ENCODE data around the gene MITF. TPM values are rescaled to one million over a fixed set of nuclear protein-coding genes. Genes with fewer than 3 reads are reported as not detected.

MITF gene
- total RNA-seq, 2 experiments from 2014 or later, result not detected

DNA sequence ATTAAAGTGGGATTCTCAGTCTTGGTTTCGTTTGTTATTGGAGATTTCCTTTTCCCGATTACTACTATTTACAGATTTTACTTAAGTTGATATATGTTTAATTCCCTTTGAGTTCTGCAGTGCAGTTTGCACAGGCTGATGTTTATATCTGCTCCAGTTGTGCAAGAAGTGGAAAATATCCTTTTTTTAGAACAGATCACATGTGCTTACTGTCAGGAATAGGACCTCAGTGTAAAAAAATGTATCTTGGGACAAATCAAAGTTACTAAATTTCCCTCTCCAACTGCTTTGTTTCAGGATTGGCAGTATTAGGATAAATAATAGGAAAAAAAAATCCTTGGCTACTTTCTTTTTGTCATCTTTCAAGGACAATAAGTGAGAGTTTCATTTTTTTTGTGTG lies 6.9 kb downstream of the MITF start:
- Histone ChIP-seq H3K4me1 (ENCODE audit: insufficient read depth, low read length, poor library complexity, severe bottlenecking) (no peaks in the 10 kb centered on the region), H3K36me3 (ENCODE audit: insufficient read depth, low read length) (no peaks in the 10 kb centered on the region), H3K9me3 (ENCODE audit: low read length) (no peaks in the 10 kb centered on the region), H3K4me3 (ENCODE audit: low read depth, low read length, poor library complexity, severe bottlenecking) (no peak overlapping the region), H2AFZ (ENCODE audit: low read length) (no peak overlapping the region), H3K27ac (ENCODE audit: low read depth, low read length, poor library complexity, severe bottlenecking) (no peak overlapping the region), H4K20me1 (ENCODE audit: insufficient read depth, low read length) (no peaks in the 10 kb centered on the region), H3K9me2 (ENCODE audit: insufficient read depth, low read length) (no peaks in the 10 kb centered on the region), H3K79me2 (ENCODE audit: insufficient read depth, low read depth, low read length) (no peaks in the 10 kb centered on the region), H3K4me2 (ENCODE audit: low read length) (no peak overlapping the region)
- BruUV-seq (replicated peaks), result no TSS peak
- DNase-seq (ENCODE audit: low spot score), result no peak
- TF ChIP-seq, protein P1, sequence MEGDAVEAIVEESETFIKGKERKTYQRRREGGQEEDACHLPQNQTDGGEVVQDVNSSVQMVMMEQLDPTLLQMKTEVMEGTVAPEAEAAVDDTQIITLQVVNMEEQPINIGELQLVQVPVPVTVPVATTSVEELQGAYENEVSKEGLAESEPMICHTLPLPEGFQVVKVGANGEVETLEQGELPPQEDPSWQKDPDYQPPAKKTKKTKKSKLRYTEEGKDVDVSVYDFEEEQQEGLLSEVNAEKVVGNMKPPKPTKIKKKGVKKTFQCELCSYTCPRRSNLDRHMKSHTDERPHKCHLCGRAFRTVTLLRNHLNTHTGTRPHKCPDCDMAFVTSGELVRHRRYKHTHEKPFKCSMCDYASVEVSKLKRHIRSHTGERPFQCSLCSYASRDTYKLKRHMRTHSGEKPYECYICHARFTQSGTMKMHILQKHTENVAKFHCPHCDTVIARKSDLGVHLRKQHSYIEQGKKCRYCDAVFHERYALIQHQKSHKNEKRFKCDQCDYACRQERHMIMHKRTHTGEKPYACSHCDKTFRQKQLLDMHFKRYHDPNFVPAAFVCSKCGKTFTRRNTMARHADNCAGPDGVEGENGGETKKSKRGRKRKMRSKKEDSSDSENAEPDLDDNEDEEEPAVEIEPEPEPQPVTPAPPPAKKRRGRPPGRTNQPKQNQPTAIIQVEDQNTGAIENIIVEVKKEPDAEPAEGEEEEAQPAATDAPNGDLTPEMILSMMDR (conservative IDR thresholded peaks at IDR 0.05; ENCODE audit: low read length), result no peak
- no peak for TF ChIP-seq EZH2phosphoT487 (IDR thresholded peaks at IDR 0.05; ENCODE audit: borderline replicate concordance, low read depth, low read length)
- POLR2A ChIA-PET, result no interaction called here
- intact Hi-C loops (cut with micrococcal nuclease; ENCODE audit: unreplicated experiment), result no loop called here
- CTCF ChIA-PET (ENCODE audit: unreplicated experiment), result no interaction called here

DNA sequence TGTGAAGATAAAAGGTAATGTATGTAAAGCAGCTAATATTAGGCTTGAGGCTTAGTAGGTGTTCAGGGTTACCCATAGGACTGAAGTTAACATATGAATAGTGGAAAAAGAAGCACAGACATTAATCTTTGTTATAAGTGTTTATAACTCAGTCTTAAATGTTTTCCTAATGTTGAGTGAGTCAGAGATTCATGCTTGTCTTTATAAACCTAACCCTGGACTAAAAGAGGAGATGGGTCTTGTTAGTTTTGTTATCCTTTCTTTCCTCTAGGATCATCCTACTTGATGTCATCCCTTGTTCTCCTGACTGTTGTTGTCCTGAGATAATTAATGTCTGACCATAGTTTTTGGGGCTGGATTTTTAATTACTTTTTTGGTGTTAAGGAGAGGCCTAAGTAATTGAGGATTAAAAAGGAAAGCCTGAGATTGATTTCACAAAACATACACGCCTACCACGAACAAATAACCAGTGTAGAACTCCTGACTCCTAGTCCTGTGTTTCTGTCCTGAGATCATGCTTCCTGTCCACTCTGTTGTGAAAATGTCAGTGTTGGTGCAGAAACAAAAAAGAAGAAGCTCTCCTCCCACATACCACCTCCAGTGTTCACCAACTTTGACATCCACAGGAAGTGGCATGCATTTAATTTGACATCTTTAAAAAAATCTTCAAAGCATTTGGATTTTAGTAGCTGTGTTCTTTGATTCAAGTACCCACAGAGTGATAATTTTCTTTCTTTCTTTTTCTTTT lies 8.4 kb downstream of the MITF start:
- H3K4me2 ChIP-seq (ENCODE audit: low read length), result no peak overlapping the region
- intact Hi-C loops (cut with micrococcal nuclease; ENCODE audit: unreplicated experiment), result no loop called here
- H3K4me3 ChIP-seq (ENCODE audit: low read depth, low read length, poor library complexity, severe bottlenecking), result no peak overlapping the region
- no peak for TF ChIP-seq EZH2phosphoT487 (IDR thresholded peaks at IDR 0.05; ENCODE audit: borderline replicate concordance, low read depth, low read length)
- no peak overlapping the region for H2AFZ ChIP-seq (ENCODE audit: low read length)
- H4K20me1 ChIP-seq (ENCODE audit: insufficient read depth, low read length), result no peaks in the 10 kb centered on the region
- CTCF ChIA-PET (ENCODE audit: unreplicated experiment), result no interaction called here
- POLR2A ChIA-PET, result no interaction called here
- no peak overlapping the region for H3K27ac ChIP-seq (ENCODE audit: low read depth, low read length, poor library complexity, severe bottlenecking)
- no peaks in the 10 kb centered on the region for H3K79me2 ChIP-seq (ENCODE audit: insufficient read depth, low read depth, low read length)
- no peaks in the 10 kb centered on the region for H3K9me3 ChIP-seq (ENCODE audit: low read length)
- H3K9me2 ChIP-seq (ENCODE audit: insufficient read depth, low read length), result no peaks in the 10 kb centered on the region
- no peaks in the 10 kb centered on the region for H3K36me3 ChIP-seq (ENCODE audit: insufficient read depth, low read length)
- no peaks in the 10 kb centered on the region for H3K4me1 ChIP-seq (ENCODE audit: insufficient read depth, low read length, poor library complexity, severe bottlenecking)
- no TSS peak for BruUV-seq (replicated peaks)
- DNase-seq (ENCODE audit: low spot score), result no peak

DNA sequence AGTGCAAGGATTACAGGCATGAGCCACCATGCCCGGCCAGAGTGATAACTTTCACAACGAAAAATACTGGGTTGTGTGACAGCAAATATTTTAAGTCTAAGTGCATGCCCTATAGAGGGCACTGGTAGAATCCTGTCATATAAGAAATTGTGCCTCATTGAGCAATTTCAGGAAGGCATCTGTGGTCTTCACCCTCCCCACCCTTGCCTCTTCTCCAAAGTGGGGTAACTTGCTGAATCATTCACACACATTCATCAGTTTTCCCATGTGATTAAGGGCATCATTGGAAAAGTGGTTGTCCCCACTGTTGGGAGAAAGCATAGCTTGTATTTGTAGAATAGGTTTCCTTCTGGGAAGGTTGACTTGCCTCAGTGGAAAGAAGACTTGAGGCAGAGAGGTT lies 9.2 kb downstream of the MITF start:
- no peak for TF ChIP-seq EZH2phosphoT487 (IDR thresholded peaks at IDR 0.05; ENCODE audit: borderline replicate concordance, low read depth, low read length)
- TF ChIP-seq, protein P1 (conservative IDR thresholded peaks at IDR 0.05; ENCODE audit: low read length), result no peak
- Histone ChIP-seq H4K20me1 (ENCODE audit: insufficient read depth, low read length) (no peaks in the 10 kb centered on the region), H3K79me2 (ENCODE audit: insufficient read depth, low read depth, low read length) (no peaks in the 10 kb centered on the region), H3K4me2 (ENCODE audit: low read length) (no peak overlapping the region), H2AFZ (ENCODE audit: low read length) (no peak overlapping the region), H3K9me2 (ENCODE audit: insufficient read depth, low read length) (no peaks in the 10 kb centered on the region), H3K4me1 (ENCODE audit: insufficient read depth, low read length, poor library complexity, severe bottlenecking) (no peaks in the 10 kb centered on the region), H3K9me3 (ENCODE audit: low read length) (no peaks in the 10 kb centered on the region), H3K27ac (ENCODE audit: low read depth, low read length, poor library complexity, severe bottlenecking) (no peak overlapping the region), H3K36me3 (ENCODE audit: insufficient read depth, low read length) (no peaks in the 10 kb centered on the region), H3K4me3 (ENCODE audit: low read depth, low read length, poor library complexity, severe bottlenecking) (no peak overlapping the region)
- ChIA-PET POLR2A (interaction anchor here (0.7 to 1.0 kb wide), 2 partner anchors 31 to 238 kb away, joined by 3 to 4 read pairs; no protein-coding TSS in a partner anchor), CTCF (ENCODE audit: unreplicated experiment) (no interaction called here)
- intact Hi-C loops (cut with micrococcal nuclease; ENCODE audit: unreplicated experiment), result no loop called here
- no TSS peak for BruUV-seq (replicated peaks)
- DNase-seq (ENCODE audit: low spot score), result no peak
